GM12874 (cell line): ENCODE measurements around the gene SHISA7.

Source experiments
- TF ChIP-seq, protein P1 (sequence below): IDR thresholded peaks from 2 replicates; pipeline ENCODE4 v1.5.1; 2011; ENCODE audit warnings: low read depth, mild to moderate bottlenecking, control low read depth, low read length, moderate library complexity; ENCODE audit not compliant: insufficient read depth

The SHISA7 gene

DNA sequence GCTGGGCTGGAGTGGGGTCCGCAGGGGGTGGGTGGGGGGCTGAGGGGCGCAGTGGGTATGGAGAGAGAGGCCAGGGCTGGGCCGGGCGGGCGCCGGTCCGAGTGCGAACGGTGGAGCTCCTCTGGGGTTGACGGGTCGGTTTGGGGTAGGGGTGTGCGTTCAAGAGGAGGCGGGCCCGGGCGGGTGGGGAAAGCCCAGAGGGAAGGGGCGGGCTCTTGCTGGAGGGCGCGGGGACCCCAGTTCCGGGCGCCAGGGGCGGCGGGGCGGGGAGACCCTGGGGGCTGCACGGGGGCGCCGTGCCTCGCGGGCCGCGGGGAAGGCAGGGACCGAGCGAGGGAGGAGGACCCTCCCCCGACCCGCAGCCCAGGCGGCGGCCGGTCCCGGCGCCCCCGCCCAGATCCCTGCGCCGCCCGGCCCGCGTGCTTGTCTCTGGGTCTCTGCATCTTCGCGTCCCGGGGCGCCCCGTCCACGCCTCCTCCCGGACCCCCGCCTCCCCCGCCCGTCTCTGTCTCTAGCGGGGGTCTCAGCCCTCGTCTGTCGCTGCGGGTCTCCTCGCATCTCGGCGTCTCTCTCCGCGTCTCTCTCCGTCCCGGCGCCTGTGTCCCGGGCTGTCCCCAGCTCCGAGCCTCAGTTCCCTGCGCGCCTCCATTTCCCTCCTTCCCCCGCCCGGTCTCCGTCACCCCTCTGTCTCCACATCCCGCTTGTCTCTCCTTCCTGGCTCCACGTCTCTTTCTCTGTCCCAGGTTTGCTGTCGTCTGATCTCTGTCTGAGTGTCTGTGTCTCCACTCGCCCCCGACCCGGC, 8.3 kb upstream of the SHISA7 start:
- TF ChIP-seq, protein P1, sequence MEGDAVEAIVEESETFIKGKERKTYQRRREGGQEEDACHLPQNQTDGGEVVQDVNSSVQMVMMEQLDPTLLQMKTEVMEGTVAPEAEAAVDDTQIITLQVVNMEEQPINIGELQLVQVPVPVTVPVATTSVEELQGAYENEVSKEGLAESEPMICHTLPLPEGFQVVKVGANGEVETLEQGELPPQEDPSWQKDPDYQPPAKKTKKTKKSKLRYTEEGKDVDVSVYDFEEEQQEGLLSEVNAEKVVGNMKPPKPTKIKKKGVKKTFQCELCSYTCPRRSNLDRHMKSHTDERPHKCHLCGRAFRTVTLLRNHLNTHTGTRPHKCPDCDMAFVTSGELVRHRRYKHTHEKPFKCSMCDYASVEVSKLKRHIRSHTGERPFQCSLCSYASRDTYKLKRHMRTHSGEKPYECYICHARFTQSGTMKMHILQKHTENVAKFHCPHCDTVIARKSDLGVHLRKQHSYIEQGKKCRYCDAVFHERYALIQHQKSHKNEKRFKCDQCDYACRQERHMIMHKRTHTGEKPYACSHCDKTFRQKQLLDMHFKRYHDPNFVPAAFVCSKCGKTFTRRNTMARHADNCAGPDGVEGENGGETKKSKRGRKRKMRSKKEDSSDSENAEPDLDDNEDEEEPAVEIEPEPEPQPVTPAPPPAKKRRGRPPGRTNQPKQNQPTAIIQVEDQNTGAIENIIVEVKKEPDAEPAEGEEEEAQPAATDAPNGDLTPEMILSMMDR = no peak

DNA sequence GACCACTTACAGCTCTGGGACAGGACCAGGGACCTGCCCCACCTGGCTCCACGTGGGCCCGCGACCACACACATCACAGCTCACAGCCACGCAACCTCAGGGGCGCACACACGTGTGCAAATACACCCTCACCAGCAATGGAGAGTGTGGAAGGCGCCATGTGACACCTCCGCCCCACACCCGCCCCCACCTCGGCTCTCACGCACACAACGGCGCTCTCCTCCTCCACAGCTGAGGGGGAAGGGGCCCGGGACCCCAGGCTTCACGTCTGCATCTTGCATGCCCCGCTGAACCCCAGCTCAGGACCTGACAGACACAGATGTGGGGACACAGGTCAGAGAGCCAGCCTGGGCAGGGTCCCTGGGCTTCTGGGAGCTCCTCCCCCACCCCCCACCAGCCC, 6.4 kb upstream of the SHISA7 start:
- TF ChIP-seq, protein P1 = no peak

DNA sequence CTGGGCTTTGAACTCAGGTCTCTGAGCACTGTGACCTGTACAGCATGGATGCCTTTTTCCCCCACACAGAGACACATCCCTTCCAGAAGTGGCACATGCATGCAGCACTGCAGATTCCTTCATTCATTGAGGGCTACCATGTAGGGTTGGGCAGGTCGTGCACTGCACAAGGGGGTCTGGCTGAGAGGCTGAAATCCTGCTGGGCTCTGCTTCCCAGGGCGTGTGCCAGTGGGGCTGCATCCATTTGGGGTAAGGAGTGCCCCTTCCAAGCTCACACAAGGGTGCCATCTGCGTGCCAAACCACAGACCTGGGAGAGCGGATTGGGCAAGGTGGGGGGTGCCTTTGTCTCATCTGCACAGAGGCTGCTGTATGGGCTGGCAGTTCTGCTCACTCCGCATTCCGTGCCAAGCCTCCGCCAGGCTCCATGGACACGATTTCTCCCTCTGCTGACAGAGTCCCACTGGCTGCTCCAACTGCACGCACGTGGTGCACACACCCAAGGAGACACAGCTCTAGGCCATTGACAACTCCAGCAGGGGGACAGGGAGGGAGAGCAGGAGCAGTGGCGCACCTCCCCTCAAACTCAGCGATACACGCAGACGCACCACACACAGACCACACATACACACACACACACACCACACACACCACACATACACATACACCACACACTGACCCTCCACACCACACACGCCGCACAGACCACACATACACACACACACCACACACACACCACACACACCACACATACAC, 4.5 kb upstream of the SHISA7 start:
- TF ChIP-seq, protein P1 = no peak

DNA sequence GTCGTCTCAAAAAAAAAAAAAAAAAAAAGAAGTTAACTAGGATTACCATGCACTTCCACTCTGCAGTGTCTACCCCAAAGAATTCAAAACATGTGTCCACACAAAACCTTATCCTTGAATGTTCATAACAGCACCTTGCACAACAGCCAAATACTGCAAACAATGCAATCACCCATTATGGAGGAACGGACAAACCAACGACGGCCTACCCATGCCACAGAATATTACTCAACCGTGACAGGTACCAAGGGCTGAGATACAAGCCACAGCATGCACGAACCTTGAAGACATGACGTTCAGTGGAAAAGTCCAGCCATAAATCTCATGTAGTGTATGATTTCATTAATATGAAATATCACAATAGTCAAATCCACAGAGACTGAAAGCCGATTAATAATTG, 3.0 kb upstream of the SHISA7 start:
- TF ChIP-seq, protein P1 = no peak

DNA sequence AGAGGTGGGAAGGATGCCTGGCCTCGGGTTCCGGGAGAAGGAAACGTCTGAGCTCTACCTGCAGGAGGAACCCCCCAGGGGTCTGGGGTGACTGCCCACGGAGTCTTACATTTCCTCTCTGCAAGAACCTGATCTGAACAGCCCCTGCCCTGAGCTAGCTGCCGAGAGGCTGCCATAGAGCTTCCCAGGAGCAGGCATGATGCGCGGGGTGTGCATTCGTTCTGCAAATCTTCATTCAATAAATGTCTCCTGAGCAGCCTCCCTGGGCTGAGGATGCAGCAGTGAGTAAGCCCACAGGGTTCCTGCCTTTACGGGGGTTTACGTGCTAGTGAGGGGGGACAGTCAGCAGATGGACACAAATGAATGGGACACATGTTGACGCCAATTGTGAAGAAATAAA, 1.5 kb upstream of the SHISA7 start:
- TF ChIP-seq, protein P1 = no peak

DNA sequence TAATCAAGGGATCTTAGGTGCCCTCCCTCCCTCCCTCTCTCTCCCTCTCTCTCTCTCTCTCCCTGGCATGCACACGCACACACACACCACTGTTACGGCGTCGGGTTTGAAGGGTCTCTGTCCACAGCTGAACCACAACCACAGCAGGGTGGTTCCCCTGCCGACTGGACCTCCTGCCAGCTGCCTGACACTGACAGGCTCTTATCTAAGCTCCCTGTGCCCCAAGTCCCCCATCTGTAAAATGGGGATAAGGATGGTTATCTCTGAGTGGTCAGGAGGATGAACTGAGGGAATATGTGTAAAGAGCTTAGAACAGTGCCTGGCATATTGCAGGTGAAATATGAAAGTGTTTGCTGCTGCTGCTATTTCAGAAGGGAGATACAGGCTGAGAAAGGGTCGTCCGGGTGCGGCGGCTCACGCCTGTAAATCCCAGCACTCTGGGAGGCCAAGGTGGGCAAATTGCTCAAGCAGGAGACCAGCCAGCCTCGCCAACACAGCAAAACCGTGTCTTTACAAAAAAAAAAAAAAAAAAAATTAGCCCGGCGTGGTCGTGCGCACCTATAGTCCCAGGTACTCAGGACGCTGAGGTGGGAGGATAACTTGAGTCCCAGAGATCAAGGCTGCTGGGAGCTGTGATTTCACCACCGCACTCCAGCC, 852 bp upstream of the SHISA7 start:
- TF ChIP-seq, protein P1 = no peak

DNA sequence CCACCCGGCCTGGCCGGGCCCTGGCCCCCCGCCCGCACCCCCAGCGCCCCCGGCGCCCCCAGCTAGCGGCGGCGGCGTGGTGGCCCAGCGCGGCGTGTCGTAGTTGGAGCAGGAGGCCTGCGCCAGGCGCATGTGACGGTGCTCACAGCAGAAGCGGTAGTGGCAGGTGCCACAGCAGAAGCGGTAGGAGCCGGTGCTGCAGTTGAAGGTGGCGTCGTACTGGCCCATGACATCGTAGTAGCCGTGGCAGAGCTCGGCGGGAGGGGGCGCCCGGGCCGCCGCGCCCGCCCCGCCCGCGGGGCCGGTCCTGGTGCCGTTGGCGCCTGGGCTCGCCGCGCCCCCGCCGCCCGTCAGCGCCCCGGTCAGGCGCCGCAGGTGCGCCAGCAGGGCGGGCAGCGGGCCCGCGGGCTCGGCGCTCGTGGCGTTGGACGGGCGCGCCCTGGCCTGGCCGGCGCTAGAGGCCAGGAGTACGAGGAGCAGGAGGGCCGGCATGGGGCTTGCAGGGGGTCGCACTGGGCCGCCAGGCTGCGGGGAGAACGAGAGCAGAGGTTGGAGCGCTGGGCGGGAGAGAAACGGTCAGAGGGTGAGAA, 633 bp downstream of the SHISA7 start:
- TF ChIP-seq, protein P1 = no peak
